Neuronal stem cell (in vitro differentiated cells): ENCODE measurements around the gene PAK5.

Experiments used
- DNase-seq: peaks from one replicate; pipeline ENCODE4 v3.0.0-alpha.2; 2013; ENCODE audit warnings: low spot score
- H2AFZ ChIP-seq: one replicate; pipeline ENCODE4 v1.6.1; 2013; ENCODE audit warnings: mild to moderate bottlenecking, low read length, inconsistent platforms
- H2AK5ac ChIP-seq: 2 replicates; pipeline ENCODE4 v1.6.1; 2013; ENCODE audit warnings: low read depth, mild to moderate bottlenecking, inconsistent platforms, low read length, moderate library complexity, mixed read lengths
- H2BK120ac ChIP-seq: 2 replicates; pipeline ENCODE4 v1.6.1; 2013; ENCODE audit warnings: low read depth, mild to moderate bottlenecking, inconsistent platforms, low read length, moderate library complexity, mixed read lengths
- H2BK12ac ChIP-seq: one replicate; pipeline ENCODE4 v1.6.1; 2013; ENCODE audit warnings: low read length, inconsistent platforms
- H2BK15ac ChIP-seq: 2 replicates; pipeline ENCODE4 v1.6.1; 2013; ENCODE audit warnings: mild to moderate bottlenecking, low read length, inconsistent platforms, mixed read lengths
- H2BK5ac ChIP-seq: one replicate; pipeline ENCODE4 v1.6.1; 2013; ENCODE audit warnings: inconsistent platforms, mild to moderate bottlenecking, low read length, moderate library complexity
- H3K14ac ChIP-seq: one replicate; pipeline ENCODE4 v1.6.1; 2013; ENCODE audit warnings: low read length, inconsistent platforms
- H3K18ac ChIP-seq: 2 replicates; pipeline ENCODE4 v1.6.1; 2013; ENCODE audit warnings: low read length, inconsistent platforms
- H3K23ac ChIP-seq: 2 replicates; pipeline ENCODE4 v1.6.1; 2013; ENCODE audit warnings: low read depth, mild to moderate bottlenecking, mixed read lengths, low read length, inconsistent platforms; ENCODE audit not compliant: poor library complexity
- H3K27ac ChIP-seq: replicated peaks from 3 replicates; pipeline ENCODE4 v1.5.1; 2013; ENCODE audit warnings: low read length, inconsistent platforms
- H3K27me3 ChIP-seq, 3 experiments: 2 replicates each; pipeline ENCODE4 v1.6.1; 2013; ENCODE audit warnings: low read length in 3 of 3, mild to moderate bottlenecking in 2 of 3, inconsistent platforms in 1 of 3, low read depth in 1 of 3, mixed read lengths in 1 of 3, moderate library complexity in 1 of 3; ENCODE audit not compliant: control insufficient read depth in 3 of 3, insufficient read depth in 3 of 3
- H3K36me3 ChIP-seq, 2 donors: replicated peaks in 1 of 2; 2 replicates each; pipeline ENCODE4 v1.6.1; 2013; ENCODE audit warnings: low read length in 2 of 2; ENCODE audit not compliant: control insufficient read depth in 2 of 2, insufficient read depth in 2 of 2
- H3K4ac ChIP-seq: 2 replicates; pipeline ENCODE4 v1.6.1; 2013; ENCODE audit warnings: inconsistent platforms, mild to moderate bottlenecking, low read length, moderate library complexity
- H3K4me1 ChIP-seq, 2 donors: 1 replicate in 1 of 2; 2 replicates in 1 of 2; pipeline ENCODE4 v1.6.1; 2013; ENCODE audit warnings: low read length in 2 of 2, low read depth in 1 of 2; ENCODE audit not compliant: control insufficient read depth in 2 of 2, insufficient read depth in 1 of 2
- H3K4me2 ChIP-seq: one replicate; pipeline ENCODE4 v1.6.1; 2013; ENCODE audit warnings: mild to moderate bottlenecking, low read length, inconsistent platforms; ENCODE audit not compliant: insufficient read depth, poor library complexity, severe bottlenecking
- H3K4me3 ChIP-seq, 2 donors: 2 replicates each; pipeline ENCODE4 v1.5.1; 2013; ENCODE audit warnings: low read length in 2 of 2, mild to moderate bottlenecking in 2 of 2, inconsistent platforms in 1 of 2, moderate library complexity in 1 of 2
- H3K79me1 ChIP-seq: one replicate; pipeline ENCODE4 v1.6.1; 2013; ENCODE audit warnings: low read depth, mild to moderate bottlenecking, inconsistent platforms, low read length, moderate library complexity
- H3K9ac ChIP-seq: one replicate; pipeline ENCODE4 v1.6.1; 2013; ENCODE audit warnings: mild to moderate bottlenecking, low read depth, low read length, inconsistent platforms; ENCODE audit not compliant: poor library complexity
- H3K9me3 ChIP-seq, 2 donors: replicated peaks in 1 of 2; 2 replicates each; pipeline versions ENCODE3 to v1.6.1; 2013; ENCODE audit warnings: low read length in 2 of 2, mild to moderate bottlenecking in 2 of 2, inconsistent platforms in 1 of 2, low read depth in 1 of 2, mixed read lengths in 1 of 2, moderate library complexity in 1 of 2; ENCODE audit not compliant: control insufficient read depth in 2 of 2, insufficient read depth in 1 of 2
- H4K8ac ChIP-seq: one replicate; pipeline ENCODE4 v1.6.1; 2013; ENCODE audit warnings: low read depth, mild to moderate bottlenecking, inconsistent platforms, low read length, moderate library complexity
- H4K91ac ChIP-seq: one replicate; pipeline ENCODE4 v1.6.1; 2013; ENCODE audit warnings: low read length, low read depth, mild to moderate bottlenecking, inconsistent platforms; ENCODE audit not compliant: poor library complexity
- whole genome bisulfite sequencing, 2 donors: extraction: QIAGEN DNeasy Blood & Tissue Kit; methylation state at CpG; one replicate each; pipeline ENCODE4 v1.1.7; 2013; ENCODE audit warnings: missing lambda C conversion rate in 2 of 2, mixed read lengths in 1 of 2; ENCODE audit not compliant: insufficient read length in 2 of 2, insufficient replicate concordance in 1 of 2; ENCODE audit errors: extremely low coverage in 2 of 2; 5-methylcytosine and 5-hydroxymethylcytosine counted together

PAK5 gene

DNA sequence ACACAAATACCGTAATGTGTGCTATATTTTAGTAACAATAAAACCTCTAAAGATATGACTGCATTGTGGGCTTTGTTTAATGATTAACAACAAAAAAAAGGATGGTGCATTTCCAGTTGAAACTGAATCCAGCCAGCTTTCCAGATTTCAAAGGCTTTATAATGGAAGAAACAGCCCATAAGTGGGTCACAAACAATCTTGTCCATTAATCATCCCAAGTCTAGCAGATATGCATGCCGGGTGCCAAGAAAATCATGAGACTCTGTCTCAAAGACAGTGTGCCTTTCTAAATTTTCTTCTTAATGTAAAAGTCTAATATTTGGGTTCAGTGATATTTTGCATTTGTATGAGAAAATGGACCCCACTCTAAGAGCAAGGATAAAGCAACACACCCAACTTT, 345.1 kb downstream of the PAK5 start:
- no peak overlapping the region for H2BK12ac ChIP-seq
- no peak for DNase-seq
- no peaks in the 10 kb centered on the region for H3K9me3 ChIP-seq
- H3K18ac ChIP-seq, result no peak overlapping the region
- no peak overlapping the region for H2BK120ac ChIP-seq
- H2BK15ac ChIP-seq, result no peak overlapping the region
- no peak overlapping the region for H3K4me3 ChIP-seq
- H3K79me1 ChIP-seq, result no peaks in the 10 kb centered on the region
- H3K4ac ChIP-seq, result no peak overlapping the region
- no peak overlapping the region for H4K8ac ChIP-seq
- H3K9ac ChIP-seq, result no peak overlapping the region
- H3K4me2 ChIP-seq, result no peak overlapping the region
- H3K4me1 ChIP-seq, result peaks cover 0 to 3% of the 10 kb centered on the region in 2 donors
- H3K27me3 ChIP-seq, result peaks cover 0 to 2% (median under 1%) of the 10 kb centered on the region in 3 experiments
- no peaks in the 10 kb centered on the region for H3K36me3 ChIP-seq
- H2AK5ac ChIP-seq, result no peak overlapping the region
- H4K91ac ChIP-seq, result no peak overlapping the region
- no CpG with 5 or more reads among the region's 2 CpGs for WGBS, 2 donors
- no peak overlapping the region for H3K27ac ChIP-seq
- H2AFZ ChIP-seq, result no peak overlapping the region
- no peak overlapping the region for H3K23ac ChIP-seq
- no peak overlapping the region for H2BK5ac ChIP-seq
- H3K14ac ChIP-seq, result no peak overlapping the region

- H2BK12ac ChIP-seq, result no peak overlapping the region
- no peak overlapping the region for H2AFZ ChIP-seq
- H3K4me3 ChIP-seq, result no peak overlapping the region
- H2BK120ac ChIP-seq, result no peak overlapping the region
- H3K14ac ChIP-seq, result no peak overlapping the region
- H3K9me3 ChIP-seq, result no peaks in the 10 kb centered on the region
- H3K36me3 ChIP-seq, result no peaks in the 10 kb centered on the region
- H3K18ac ChIP-seq, result no peak overlapping the region
- H4K91ac ChIP-seq, result no peak overlapping the region
- no peak overlapping the region for H3K4ac ChIP-seq
- H2BK15ac ChIP-seq, result no peak overlapping the region
- H3K23ac ChIP-seq, result no peak overlapping the region
- no CpG with 5 or more reads among the region's 4 CpGs for WGBS, 2 donors
- no peak overlapping the region for H3K4me2 ChIP-seq
- peaks cover 0 to 2% (median 0%) of the 10 kb centered on the region in 3 experiments for H3K27me3 ChIP-seq
- H3K27ac ChIP-seq, result no peak overlapping the region
- no peak overlapping the region for H2BK5ac ChIP-seq
- no peaks in the 10 kb centered on the region for H3K79me1 ChIP-seq
- H3K4me1 ChIP-seq, result peaks cover 0 to 3% of the 10 kb centered on the region in 2 donors
- no peak overlapping the region for H4K8ac ChIP-seq
- H3K9ac ChIP-seq, result no peak overlapping the region
- no peak overlapping the region for H2AK5ac ChIP-seq
- DNase-seq, result no peak
These were observed 346.8 kb downstream of the PAK5 start for GRCh38 chr20:9492067-9492466.

GRCh38 chr20:9491324-9491723, 347.6 kb downstream of the PAK5 start:
- Histone ChIP-seq H3K27me3 (peaks cover 0 to 2% (median 0%) of the 10 kb centered on the region in 3 experiments), H2BK120ac (no peak overlapping the region)
- no CpG with 5 or more reads among the region's 1 CpG for WGBS, 2 donors

DNA sequence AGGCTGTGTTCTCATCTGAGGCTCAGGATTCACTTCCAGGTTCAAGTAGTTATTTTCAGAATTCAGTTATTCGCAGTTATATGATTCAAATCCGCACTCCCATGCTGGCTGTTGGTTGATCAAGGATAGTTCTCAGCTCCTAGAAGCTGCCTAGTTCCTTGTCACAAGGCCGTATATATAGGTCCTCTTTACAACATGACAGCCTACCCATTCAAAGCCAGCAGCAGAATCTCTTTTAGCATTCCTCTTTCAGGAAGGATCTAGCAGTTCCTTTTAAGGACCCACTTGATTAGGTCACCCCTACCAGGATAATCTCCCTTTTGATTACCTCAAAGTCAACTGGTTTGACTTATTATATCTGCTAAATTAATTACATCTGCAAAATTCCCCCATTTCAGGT, 348.2 kb downstream of the PAK5 start:
- Histone ChIP-seq H4K8ac (no peak overlapping the region), H3K18ac (no peak overlapping the region), H3K4me1 (peaks cover 0 to 3% of the 10 kb centered on the region in 2 donors), H2BK5ac (no peak overlapping the region), H2BK15ac (no peak overlapping the region), H3K14ac (no peak overlapping the region), H2AFZ (no peak overlapping the region), H2AK5ac (no peak overlapping the region), H3K23ac (no peak overlapping the region), H3K9me3 (no peaks in the 10 kb centered on the region), H3K4me2 (no peak overlapping the region), H3K36me3 (no peaks in the 10 kb centered on the region), H3K4ac (no peak overlapping the region), H4K91ac (no peak overlapping the region), H3K4me3 (no peak overlapping the region), H3K27ac (no peak overlapping the region), H3K9ac (no peak overlapping the region), H3K79me1 (no peaks in the 10 kb centered on the region), H2BK12ac (no peak overlapping the region), H3K27me3 (no peaks in the 10 kb centered on the region), H2BK120ac (no peak overlapping the region)
- no peak for DNase-seq
- WGBS, 2 donors, result no CpG with 5 or more reads among the region's 3 CpGs

More at GRCh38 chr20:9491324-9491723, 347.6 kb downstream of the PAK5 start:
- H2BK12ac ChIP-seq, result no peak overlapping the region
- H2AFZ ChIP-seq, result no peak overlapping the region
- H3K4me2 ChIP-seq, result no peak overlapping the region
- no peaks in the 10 kb centered on the region for H3K9me3 ChIP-seq
- H3K14ac ChIP-seq, result no peak overlapping the region
- H3K27ac ChIP-seq, result no peak overlapping the region
- no peaks in the 10 kb centered on the region for H3K79me1 ChIP-seq
- no peak overlapping the region for H3K23ac ChIP-seq
- no peak overlapping the region for H2AK5ac ChIP-seq
- no peak overlapping the region for H3K4me3 ChIP-seq
- no peak overlapping the region for H3K9ac ChIP-seq
- no peak overlapping the region for H3K18ac ChIP-seq
- H4K91ac ChIP-seq, result no peak overlapping the region
- H4K8ac ChIP-seq, result no peak overlapping the region
- H3K4ac ChIP-seq, result no peak overlapping the region
- DNase-seq, result no peak
- no peak overlapping the region for H2BK15ac ChIP-seq
- H3K36me3 ChIP-seq, result no peaks in the 10 kb centered on the region
- H3K4me1 ChIP-seq, result peaks cover 0 to 3% of the 10 kb centered on the region in 2 donors
- H2BK5ac ChIP-seq, result no peak overlapping the region
